PC-3 (cell line): ENCODE results near the gene PEX10. TPM values are rescaled to one million over a fixed set of nuclear protein-coding genes. Genes with fewer than 3 reads are reported as not detected.

Source experiments
- ATAC-seq: fragments of 200-7000 bp; cut with Tn5 transposase; 2 replicates; pipeline ENCODE4 v1.9.1; 2020; ENCODE audit warnings: mild to moderate bottlenecking, moderate library complexity
- BruUV-seq: library from RNA; stranded (reverse); fragments of 400-500 nt; replicated peaks from 2 replicates; lab custom pipeline; 2021; lab: Mats Ljungman, UMichigan
- CTCF ChIA-PET: fragments of 300-600 bp; sonication (Branson Sonifier 250); formaldehyde crosslinking; loops from one replicate; lab custom pipeline; 2022; ENCODE audit warnings: antibody characterized with exemption; lab: Charles Lee
- POLR2A ChIA-PET: fragments of 300-600 bp; sonication (Branson Sonifier 250); formaldehyde crosslinking; loops from one replicate; lab custom pipeline; 2022; ENCODE audit warnings: antibody characterized with exemption; ENCODE audit not compliant: unreplicated experiment; lab: Charles Lee
- DNase-seq: peaks from one replicate; pipeline ENCODE4 v3.0.0-alpha.2; 2015
- H2AFZ ChIP-seq: fragments of 300-600 bp; sonication (generic); 2 replicates; pipeline ENCODE4 v1.6.0; 2016; ENCODE audit warnings: antibody characterized with exemption, low read length
- H3F3A ChIP-seq: fragments of 300-600 bp; sonication (generic); one replicate; pipeline ENCODE4 v1.6.0; 2017; ENCODE audit warnings: antibody characterized with exemption, low read length, control low read depth, mild to moderate bottlenecking; ENCODE audit not compliant: unreplicated experiment
- H3K27ac ChIP-seq: fragments of 300-600 bp; sonication (generic); 2 replicates; pipeline ENCODE4 v1.5.1; 2016; ENCODE audit warnings: mild to moderate bottlenecking, low read length
- H3K27me3 ChIP-seq: fragments of 300-600 bp; sonication (generic); 2 replicates; pipeline ENCODE4 v1.6.1; 2016; ENCODE audit warnings: low read length, mixed read lengths
- H3K36me3 ChIP-seq: fragments of 300-600 bp; sonication (generic); 2 replicates; pipeline ENCODE4 v1.6.1; 2016; ENCODE audit warnings: low read depth, mixed run types, low read length, mixed read lengths
- H3K4me1 ChIP-seq: fragments of 300-600 bp; sonication (generic); 2 replicates; pipeline ENCODE4 v1.5.1; 2016; ENCODE audit warnings: low read length; ENCODE audit not compliant: insufficient read depth
- H3K4me2 ChIP-seq: fragments of 300-600 bp; sonication (generic); 2 replicates; pipeline ENCODE4 v1.6.0; 2016; ENCODE audit warnings: low read length
- H3K4me3 ChIP-seq: fragments of 300-600 bp; sonication (generic); 2 replicates; pipeline ENCODE4 v1.5.1; 2016; ENCODE audit warnings: mild to moderate bottlenecking, low read length, mixed read lengths
- H3K79me2 ChIP-seq: fragments of 300-600 bp; sonication (generic); 2 replicates; pipeline ENCODE4 v1.6.1; 2017; ENCODE audit warnings: low read length, mixed read lengths
- H3K9ac ChIP-seq: fragments of 300-600 bp; sonication (generic); 2 replicates; pipeline ENCODE4 v1.6.0; 2016; ENCODE audit warnings: mild to moderate bottlenecking, low read length
- H3K9me2 ChIP-seq: fragments of 300-600 bp; sonication (generic); replicated peaks from 2 replicates; pipeline ENCODE4 v1.6.1; 2016; ENCODE audit warnings: mixed run types, low read length, mixed read lengths
- H3K9me3 ChIP-seq: fragments of 300-600 bp; sonication (generic); 2 replicates; pipeline ENCODE4 v1.6.1; 2016; ENCODE audit warnings: low read length, mixed read lengths
- H4K20me1 ChIP-seq: fragments of 300-600 bp; sonication (generic); 2 replicates; pipeline ENCODE4 v1.6.1; 2016; ENCODE audit warnings: low read length, mixed read lengths
- CTCF ChIP-seq: fragments of 300-600 bp; sonication (generic); conservative IDR thresholded peaks from 2 replicates; pipeline ENCODE4 v1.5.1; 2017; ENCODE audit warnings: antibody characterized with exemption, low read depth, mild to moderate bottlenecking, low read length
- EZH2 ChIP-seq: fragments of 300-600 bp; sonication (generic); IDR thresholded peaks from one replicate; pipeline ENCODE4 v1.6.1; 2017; ENCODE audit warnings: antibody characterized with exemption, mild to moderate bottlenecking, low read length; ENCODE audit not compliant: unreplicated experiment
- EZH2phosphoT487 ChIP-seq: fragments of 300-600 bp; sonication (generic); IDR thresholded peaks from 2 replicates; pipeline ENCODE4 v1.6.1; 2018; ENCODE audit warnings: mild to moderate bottlenecking, antibody characterized with exemption, low read length, borderline replicate concordance
- intact Hi-C: fragments of 100-400 bp; cut with micrococcal nuclease; formaldehyde crosslinking; loops from 2 replicates; pipeline ENCODE4 v1.9.0; 2023
- total RNA-seq: library from RNA; depleted of rRNA; stranded (reverse); fragments of >200 nt; gene quantifications from 2 replicates; pipeline ENCODE4 v1.2.3, GENCODE V29; 2014

PEX10 gene
- total RNA-seq, 1 experiment from 2014 or later = 100 TPM

DNA sequence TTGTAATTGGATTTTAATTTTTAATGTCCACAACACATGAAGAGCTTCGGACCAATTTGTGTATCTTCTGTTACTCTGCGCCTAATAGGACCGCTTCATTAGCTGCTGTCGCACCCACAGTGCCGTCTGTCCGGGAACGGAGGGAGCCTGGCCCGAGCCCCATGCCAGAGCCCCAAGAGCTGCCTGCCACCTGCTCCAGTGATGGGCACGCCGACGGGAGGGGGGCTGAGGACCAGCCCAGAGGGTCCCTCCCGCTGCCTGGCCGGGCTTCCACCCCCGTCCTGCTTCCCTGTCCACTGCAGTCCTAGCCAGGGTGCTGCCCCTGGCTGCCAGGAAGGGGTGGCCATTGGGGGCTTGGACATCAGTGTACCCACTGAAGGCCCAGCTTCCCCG, 33.5 kb upstream of the PEX10 start:
- TF ChIP-seq EZH2phosphoT487 (no peak), CTCF (no peak), EZH2 (no peak)
- no peak for ATAC-seq
- H3K9ac ChIP-seq = no peak overlapping the region
- H4K20me1 ChIP-seq = no peaks in the 10 kb centered on the region
- no peaks in the 10 kb centered on the region for H3F3A ChIP-seq
- no peaks in the 10 kb centered on the region for H3K9me3 ChIP-seq
- H3K9me2 ChIP-seq = no peaks in the 10 kb centered on the region
- H3K27me3 ChIP-seq = peaks cover 18% of the 10 kb centered on the region
- H3K4me2 ChIP-seq = no peak overlapping the region
- no TSS peak for BruUV-seq
- CTCF ChIA-PET = no interaction called here
- no peak overlapping the region for H3K4me3 ChIP-seq
- H3K4me1 ChIP-seq = peaks cover 13% of the 10 kb centered on the region
- H3K36me3 ChIP-seq = no peaks in the 10 kb centered on the region
- no peak for DNase-seq
- intact Hi-C loops = no loop called here
- H3K79me2 ChIP-seq = no peaks in the 10 kb centered on the region
- H2AFZ ChIP-seq = no peak overlapping the region
- no peak overlapping the region for H3K27ac ChIP-seq
- POLR2A ChIA-PET = no interaction called here

DNA sequence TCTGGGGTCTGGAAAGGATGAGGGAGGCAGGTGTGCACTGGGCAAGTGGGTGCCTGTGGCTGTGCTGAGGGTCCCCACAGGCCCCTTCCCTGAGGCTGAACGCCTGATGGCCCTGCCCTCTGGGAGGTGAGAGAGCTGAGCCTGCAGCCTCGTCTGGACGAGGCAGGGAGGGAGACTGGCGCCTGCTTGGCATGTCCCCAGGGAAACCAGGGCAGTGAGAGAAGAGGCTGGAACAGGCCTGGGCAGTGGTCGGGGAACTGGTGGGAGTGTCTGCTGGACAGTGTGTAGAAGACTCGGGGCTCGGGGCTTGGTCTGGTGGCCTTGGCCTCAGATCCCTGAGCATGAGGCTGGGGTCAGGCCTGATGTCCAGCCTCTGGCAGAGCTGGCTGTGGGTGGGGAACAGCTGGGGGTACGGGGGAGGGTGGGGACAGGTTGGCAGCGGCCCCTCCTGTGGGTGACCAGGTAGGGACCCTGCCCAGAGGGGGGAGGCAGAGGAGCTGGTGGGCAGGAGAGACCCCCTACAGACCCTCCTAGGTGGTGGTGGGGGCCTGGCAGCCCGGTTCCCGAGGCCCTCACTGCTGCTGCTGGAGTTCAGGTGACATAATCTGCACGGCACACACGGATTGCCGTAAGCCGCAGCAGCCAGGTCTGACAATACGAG, 32.9 kb upstream of the PEX10 start:
- DNase-seq (no peak), ATAC-seq (no peak)
- H4K20me1 ChIP-seq = no peaks in the 10 kb centered on the region
- H3K79me2 ChIP-seq = no peaks in the 10 kb centered on the region
- intact Hi-C loops = no loop called here
- H3K36me3 ChIP-seq = no peaks in the 10 kb centered on the region
- no peak for TF ChIP-seq EZH2phosphoT487
- TF ChIP-seq EZH2 = no peak
- peaks cover 10% of the 10 kb centered on the region for H3K4me1 ChIP-seq
- no TSS peak for BruUV-seq
- H3K27me3 ChIP-seq = peaks cover 18% of the 10 kb centered on the region
- CTCF ChIA-PET = no interaction called here
- POLR2A ChIA-PET = no interaction called here
- H2AFZ ChIP-seq = no peak overlapping the region
- H3K4me2 ChIP-seq = no peak overlapping the region
- H3K27ac ChIP-seq = no peak overlapping the region
- H3K9me2 ChIP-seq = no peaks in the 10 kb centered on the region
- no peaks in the 10 kb centered on the region for H3F3A ChIP-seq
- no peak overlapping the region for H3K9ac ChIP-seq
- H3K4me3 ChIP-seq = no peak overlapping the region
- H3K9me3 ChIP-seq = no peaks in the 10 kb centered on the region

- no peaks in the 10 kb centered on the region for H3F3A ChIP-seq
- DNase-seq (no peak), ATAC-seq (no peak)
- no peaks in the 10 kb centered on the region for H3K4me1 ChIP-seq
- H3K9me2 ChIP-seq = no peaks in the 10 kb centered on the region
- no peaks in the 10 kb centered on the region for H4K20me1 ChIP-seq
- no peaks in the 10 kb centered on the region for H3K36me3 ChIP-seq
- no peak overlapping the region for H3K9ac ChIP-seq
- peaks cover 18% of the 10 kb centered on the region for H3K27me3 ChIP-seq
- TF ChIP-seq CTCF (no peak), EZH2 (no peak), EZH2phosphoT487 (no peak)
- intact Hi-C loops = no loop called here
- no peak overlapping the region for H2AFZ ChIP-seq
- no peak overlapping the region for H3K27ac ChIP-seq
- no peaks in the 10 kb centered on the region for H3K9me3 ChIP-seq
- no TSS peak for BruUV-seq
- ChIA-PET CTCF (interaction anchor here (0.6 kb wide), 1 partner anchor 134 kb away, joined by 3 read pairs; no protein-coding TSS in a partner anchor), POLR2A (no interaction called here)
- no peak overlapping the region for H3K4me2 ChIP-seq
- no peak overlapping the region for H3K4me3 ChIP-seq
- H3K79me2 ChIP-seq = no peaks in the 10 kb centered on the region
Observed at GRCh38 chr1:2444138-2444591, 31.8 kb upstream of the PEX10 start.
